SKM-1 (cell line): ENCODE results near the gene TRHDE.

ENCODE experiments used
- DNase-seq: peaks from one replicate; lab custom pipeline; 2025; ENCODE audit not compliant: unreplicated experiment; lab: John Stamatoyannopoulos, UW

TRHDE gene

GRCh38 chr12:72272091-72272661, at the start of gene TRHDE:
Gene TRHDE, plus strand, starts transcription at chr12:72272370. Its CDS starts 274 bp downstream, at chr12:72272644.
- DNase-seq: no peak

GRCh38 chr12:72226510-72226909, 45.7 kb upstream of the TRHDE start:
- no peak for DNase-seq

- no peak for DNase-seq
These were observed 43.7 kb upstream of the TRHDE start for GRCh38 chr12:72228424-72228823.

GRCh38 chr12:72230589-72230988, 41.6 kb upstream of the TRHDE start:
- DNase-seq: no peak

- DNase-seq: no peak
These were observed 37.3 kb upstream of the TRHDE start for GRCh38 chr12:72234886-72235285.

- no peak for DNase-seq
These were observed 36.0 kb upstream of the TRHDE start for GRCh38 chr12:72236071-72236705.

GRCh38 chr12:72241552-72241951, 30.6 kb upstream of the TRHDE start:
- no peak for DNase-seq

GRCh38 chr12:72242946-72243345, 29.2 kb upstream of the TRHDE start:
- DNase-seq: no peak

GRCh38 chr12:72246370-72246769, 25.8 kb upstream of the TRHDE start:
- DNase-seq: no peak

- DNase-seq: no peak
These were observed 21.8 kb upstream of the TRHDE start for GRCh38 chr12:72250346-72250745.

GRCh38 chr12:72256725-72257124, 15.4 kb upstream of the TRHDE start:
- DNase-seq: no peak

GRCh38 chr12:72261885-72262284, 10.3 kb upstream of the TRHDE start:
- no peak for DNase-seq

- no peak for DNase-seq
These were observed 7.5 kb upstream of the TRHDE start for GRCh38 chr12:72264548-72265175.

GRCh38 chr12:72267974-72268373, 4.2 kb upstream of the TRHDE start:
- no peak for DNase-seq

- no peak for DNase-seq
These were observed 3.8 kb upstream of the TRHDE start for GRCh38 chr12:72268386-72268785.

GRCh38 chr12:72269491-72269890, 2.7 kb upstream of the TRHDE start:
- no peak for DNase-seq

- no peak for DNase-seq
These were observed 1.9 kb upstream of the TRHDE start for GRCh38 chr12:72270246-72270645.

GRCh38 chr12:72270961-72271360, 1.2 kb upstream of the TRHDE start:
- DNase-seq: no peak

GRCh38 chr12:72271451-72272090, 599 bp upstream of the TRHDE start:
- DNase-seq: no peak

GRCh38 chr12:72272731-72273498, 745 bp downstream of the TRHDE start:
- no peak for DNase-seq

- DNase-seq: no peak
These were observed 1.3 kb downstream of the TRHDE start for GRCh38 chr12:72273499-72273837.
